Measurements from ENCODE around the gene TCF7L2.

TCF7L2 gene

DNA sequence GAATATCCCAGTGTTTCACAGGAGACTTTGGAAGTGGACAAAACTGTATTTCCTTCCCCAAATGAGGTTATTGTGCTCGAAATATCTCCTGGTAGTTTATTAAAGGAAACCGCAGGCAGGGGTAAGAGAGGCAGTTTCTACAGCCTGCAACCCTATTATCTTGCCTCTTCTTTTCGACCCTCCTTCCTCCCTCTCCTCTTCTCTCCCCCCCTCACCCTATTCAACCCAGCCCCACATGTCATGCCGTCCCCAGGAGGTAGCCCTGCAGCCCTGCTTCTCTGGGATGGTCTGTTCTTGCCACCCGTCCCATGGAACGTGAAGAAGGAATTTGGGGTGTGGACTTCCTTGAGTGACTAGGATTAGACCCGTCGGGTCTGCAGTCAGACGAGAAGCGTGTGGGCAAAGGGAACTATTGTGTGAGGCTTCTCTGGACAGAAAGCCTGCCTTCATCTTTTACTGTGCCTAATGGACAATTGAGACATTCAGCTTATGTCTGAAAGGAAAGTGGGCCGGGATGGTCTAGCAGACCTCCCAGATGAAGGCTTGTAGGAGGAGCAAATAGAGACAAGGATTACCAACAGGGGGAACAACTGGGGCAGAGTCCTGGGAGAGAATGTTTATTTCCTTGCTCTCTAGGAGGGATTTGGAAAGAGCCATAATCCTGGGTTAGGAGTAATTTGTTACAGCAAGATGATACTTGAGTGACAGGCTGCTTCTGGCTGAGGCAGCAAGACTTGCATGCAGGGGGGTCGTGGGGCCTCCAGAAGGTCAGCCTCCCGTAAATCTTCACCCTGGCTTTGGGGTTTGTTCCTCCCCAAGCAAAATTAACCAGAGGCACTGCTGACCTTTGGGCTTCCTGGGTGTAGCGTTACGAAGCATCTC lies 77.8 kb downstream of the TCF7L2 start:
- DNase-seq (ENCODE audit: extremely low read depth, low read depth): no peak
- TF ChIP-seq, protein P1, sequence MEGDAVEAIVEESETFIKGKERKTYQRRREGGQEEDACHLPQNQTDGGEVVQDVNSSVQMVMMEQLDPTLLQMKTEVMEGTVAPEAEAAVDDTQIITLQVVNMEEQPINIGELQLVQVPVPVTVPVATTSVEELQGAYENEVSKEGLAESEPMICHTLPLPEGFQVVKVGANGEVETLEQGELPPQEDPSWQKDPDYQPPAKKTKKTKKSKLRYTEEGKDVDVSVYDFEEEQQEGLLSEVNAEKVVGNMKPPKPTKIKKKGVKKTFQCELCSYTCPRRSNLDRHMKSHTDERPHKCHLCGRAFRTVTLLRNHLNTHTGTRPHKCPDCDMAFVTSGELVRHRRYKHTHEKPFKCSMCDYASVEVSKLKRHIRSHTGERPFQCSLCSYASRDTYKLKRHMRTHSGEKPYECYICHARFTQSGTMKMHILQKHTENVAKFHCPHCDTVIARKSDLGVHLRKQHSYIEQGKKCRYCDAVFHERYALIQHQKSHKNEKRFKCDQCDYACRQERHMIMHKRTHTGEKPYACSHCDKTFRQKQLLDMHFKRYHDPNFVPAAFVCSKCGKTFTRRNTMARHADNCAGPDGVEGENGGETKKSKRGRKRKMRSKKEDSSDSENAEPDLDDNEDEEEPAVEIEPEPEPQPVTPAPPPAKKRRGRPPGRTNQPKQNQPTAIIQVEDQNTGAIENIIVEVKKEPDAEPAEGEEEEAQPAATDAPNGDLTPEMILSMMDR (IDR thresholded peaks at IDR 0.05; ENCODE audit: low read depth, low read length, missing control alignments): no peak
- H3K4me3 ChIP-seq (replicated peaks; ENCODE audit: low read depth, low read length): no peak overlapping the region

DNA sequence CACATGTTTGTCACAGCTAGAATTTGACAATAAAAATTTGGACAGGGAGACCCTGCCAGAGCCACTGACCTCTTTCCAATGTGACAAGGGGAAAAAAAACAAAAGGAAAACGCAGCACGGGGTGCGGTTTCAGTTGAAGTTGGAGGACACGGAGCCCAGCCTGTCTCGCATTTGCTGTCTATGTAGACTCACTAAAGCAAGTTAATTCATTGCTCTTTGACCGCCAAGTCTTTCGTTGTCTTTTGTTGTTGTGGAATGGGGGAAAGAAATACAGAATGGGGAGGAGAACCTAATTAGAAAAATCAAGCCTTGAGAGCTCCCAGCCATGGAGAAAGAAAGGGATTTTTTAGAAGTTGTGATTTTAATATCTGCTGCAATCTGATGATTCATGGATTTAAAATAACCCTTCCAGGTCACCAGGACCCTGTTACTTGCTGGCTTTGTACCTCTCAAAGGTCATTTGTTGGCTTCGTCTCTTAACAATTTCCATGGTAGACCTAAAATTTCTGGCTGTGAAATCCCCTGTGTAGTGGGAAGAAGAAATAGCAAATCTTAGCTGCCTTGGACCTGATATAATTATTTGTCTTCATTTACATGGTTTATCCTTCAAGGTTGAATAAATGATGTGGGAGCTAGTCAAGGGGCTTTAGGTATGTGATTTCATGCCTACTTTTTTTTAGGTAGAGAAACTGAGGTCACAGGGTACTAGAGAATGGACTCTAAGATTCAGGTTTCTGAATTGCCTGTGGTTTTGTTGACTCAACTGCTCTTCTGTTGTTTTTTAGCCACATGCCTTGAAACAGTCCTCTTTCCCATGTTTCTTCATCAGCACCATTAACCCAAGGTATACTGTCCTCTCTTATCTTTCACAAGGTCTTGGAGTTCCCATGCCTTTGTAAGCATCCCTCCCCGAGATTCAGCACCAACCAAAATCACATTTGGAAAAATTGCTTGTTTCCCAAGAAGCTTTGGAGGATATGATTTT lies 78.7 kb downstream of the TCF7L2 start:
- H3K4me3 ChIP-seq (replicated peaks; ENCODE audit: low read depth, low read length): no peak overlapping the region
- no peak for DNase-seq (ENCODE audit: extremely low read depth, low read depth)
- TF ChIP-seq, protein P1 (IDR thresholded peaks at IDR 0.05; ENCODE audit: low read depth, low read length, missing control alignments): no peak

DNA sequence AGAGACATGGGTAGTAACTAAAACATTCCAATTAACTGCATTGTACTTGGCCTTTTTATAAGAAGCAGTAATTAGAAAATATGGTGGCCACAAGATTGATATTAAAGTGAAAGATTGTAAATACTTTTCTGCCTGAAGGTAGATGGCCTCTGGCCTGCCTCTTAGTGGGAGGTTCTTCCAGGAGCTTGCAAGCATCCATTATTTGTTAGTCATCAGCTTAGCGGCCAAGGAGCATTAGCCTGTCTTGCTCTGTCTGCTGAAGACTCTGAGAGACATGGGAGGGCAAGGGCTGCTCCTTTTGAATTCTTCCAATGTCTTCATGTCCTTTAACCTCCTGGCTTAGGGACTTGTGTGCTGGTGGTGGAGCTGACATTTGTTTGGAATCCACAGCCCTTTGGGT lies 80.4 kb downstream of the TCF7L2 start:
- DNase-seq (ENCODE audit: extremely low read depth, low read depth): no peak
- TF ChIP-seq, protein P1 (IDR thresholded peaks at IDR 0.05; ENCODE audit: low read depth, low read length, missing control alignments): no peak
- no peak overlapping the region for H3K4me3 ChIP-seq (replicated peaks; ENCODE audit: low read depth, low read length)

DNA sequence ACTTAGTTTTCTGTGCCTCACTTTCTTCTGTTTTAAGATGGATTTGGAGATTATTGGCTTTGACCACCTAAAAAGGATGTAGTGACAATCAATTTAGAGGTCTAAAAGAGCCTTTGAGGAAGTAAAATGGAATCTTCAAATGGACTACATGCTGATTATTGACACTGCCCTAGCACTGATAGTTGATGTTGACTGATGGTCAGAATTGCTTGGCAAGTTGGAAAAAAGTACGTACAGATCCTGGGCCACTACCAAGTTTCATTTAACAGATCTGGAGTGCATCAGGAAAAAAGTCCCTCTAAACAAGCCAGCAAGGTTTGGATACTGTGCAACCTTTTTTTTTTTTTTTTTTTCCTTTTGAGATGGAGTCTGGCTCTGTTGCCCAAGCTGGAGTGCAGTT lies 81.1 kb downstream of the TCF7L2 start:
- DNase-seq (ENCODE audit: extremely low read depth, low read depth): no peak
- TF ChIP-seq, protein P1 (IDR thresholded peaks at IDR 0.05; ENCODE audit: low read depth, low read length, missing control alignments): no peak
- no peak overlapping the region for H3K4me3 ChIP-seq (replicated peaks; ENCODE audit: low read depth, low read length)

GRCh38 chr10:113033991-113034390 lies 83.9 kb downstream of the TCF7L2 start:
- no peak for DNase-seq (ENCODE audit: extremely low read depth, low read depth)
- no peak overlapping the region for H3K4me3 ChIP-seq (replicated peaks; ENCODE audit: low read depth, low read length)
- TF ChIP-seq, protein P1 (IDR thresholded peaks at IDR 0.05; ENCODE audit: low read depth, low read length, missing control alignments): no peak

DNA sequence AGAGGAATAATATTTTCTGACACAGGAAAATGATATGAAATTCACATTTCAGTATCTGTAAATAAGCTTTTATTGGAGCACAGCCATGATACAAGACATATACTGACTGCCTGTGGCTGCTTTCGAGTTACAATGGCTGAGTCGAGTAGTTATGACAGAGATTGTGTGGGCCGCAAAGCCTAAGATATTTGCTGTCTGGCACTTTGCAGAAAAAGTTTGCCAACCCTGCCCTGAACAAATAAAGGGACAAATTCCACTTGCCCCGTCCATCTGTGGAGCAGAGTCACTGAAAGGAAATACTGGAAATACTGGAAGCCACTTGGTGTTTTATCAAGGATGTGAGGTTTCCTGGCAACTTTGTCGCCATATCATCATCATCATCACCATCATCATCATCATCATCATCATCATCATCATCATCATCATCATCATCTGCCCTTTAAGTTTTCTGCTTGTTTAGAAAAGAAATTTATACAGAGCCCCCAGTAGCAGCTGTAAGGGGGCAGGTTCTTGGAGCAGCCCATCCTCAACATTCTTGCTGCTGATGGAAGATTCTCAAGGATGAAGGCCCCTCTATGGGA lies 85.8 kb downstream of the TCF7L2 start:
- no peak overlapping the region for H3K4me3 ChIP-seq (replicated peaks; ENCODE audit: low read depth, low read length)
- TF ChIP-seq, protein P1 (IDR thresholded peaks at IDR 0.05; ENCODE audit: low read depth, low read length, missing control alignments): no peak
- DNase-seq (ENCODE audit: extremely low read depth, low read depth): no peak

Data from HFF-Myc (cell line).